DMS153 treated with DMSO at 0.1 percent for 48 hours (cell line): Measurements from ENCODE around the gene FBLN5.
"Not testable (repeated sequence)": the region's sequence is repeated elsewhere in the genome, so short reads cannot be mapped to it uniquely, and the experiment has no call there.

Experiments used
- DNase-seq: peaks from one replicate; lab custom pipeline; 2025; ENCODE audit not compliant: unreplicated experiment; lab: John Stamatoyannopoulos, UW

FBLN5 gene

DNA sequence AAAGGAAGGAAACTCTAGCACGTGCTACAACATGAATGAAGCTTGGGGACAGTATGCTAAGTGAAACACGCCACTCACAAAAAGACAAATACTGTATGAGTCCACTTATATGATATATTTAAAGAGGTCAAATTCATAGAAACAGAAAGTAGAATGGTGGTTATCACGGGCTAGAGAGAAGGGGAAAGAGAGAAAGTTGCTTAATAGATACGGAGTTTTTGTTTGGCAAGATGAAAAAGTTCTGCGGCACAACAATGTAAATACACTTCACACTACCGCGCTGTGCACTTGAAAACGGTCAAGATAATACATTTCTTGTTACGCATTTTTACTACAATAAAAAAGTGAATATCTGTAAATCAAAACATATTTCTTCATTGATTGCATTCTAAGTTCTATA lies 37.3 kb downstream of the FBLN5 start:
- no peak for DNase-seq

DNA sequence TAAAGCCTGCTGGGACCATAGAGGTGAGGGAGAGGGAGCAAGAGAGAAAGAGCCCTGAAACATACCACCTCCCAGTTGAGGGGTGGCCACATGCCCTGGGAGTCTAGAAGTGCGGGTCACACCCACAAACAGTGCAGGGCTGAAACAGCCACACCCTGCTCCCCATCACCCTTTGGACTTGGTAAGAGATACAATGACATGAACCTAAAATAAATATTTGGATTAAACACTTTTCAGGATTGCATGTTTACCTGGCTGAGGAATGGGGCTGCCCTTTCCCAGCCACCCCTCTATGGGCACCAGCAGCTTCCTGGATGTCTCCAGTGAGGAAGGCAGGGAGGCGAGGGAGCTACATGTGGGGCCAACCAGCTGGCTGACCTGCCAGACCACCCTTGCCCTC lies 41.1 kb downstream of the FBLN5 start:
- DNase-seq, result no peak

DNA sequence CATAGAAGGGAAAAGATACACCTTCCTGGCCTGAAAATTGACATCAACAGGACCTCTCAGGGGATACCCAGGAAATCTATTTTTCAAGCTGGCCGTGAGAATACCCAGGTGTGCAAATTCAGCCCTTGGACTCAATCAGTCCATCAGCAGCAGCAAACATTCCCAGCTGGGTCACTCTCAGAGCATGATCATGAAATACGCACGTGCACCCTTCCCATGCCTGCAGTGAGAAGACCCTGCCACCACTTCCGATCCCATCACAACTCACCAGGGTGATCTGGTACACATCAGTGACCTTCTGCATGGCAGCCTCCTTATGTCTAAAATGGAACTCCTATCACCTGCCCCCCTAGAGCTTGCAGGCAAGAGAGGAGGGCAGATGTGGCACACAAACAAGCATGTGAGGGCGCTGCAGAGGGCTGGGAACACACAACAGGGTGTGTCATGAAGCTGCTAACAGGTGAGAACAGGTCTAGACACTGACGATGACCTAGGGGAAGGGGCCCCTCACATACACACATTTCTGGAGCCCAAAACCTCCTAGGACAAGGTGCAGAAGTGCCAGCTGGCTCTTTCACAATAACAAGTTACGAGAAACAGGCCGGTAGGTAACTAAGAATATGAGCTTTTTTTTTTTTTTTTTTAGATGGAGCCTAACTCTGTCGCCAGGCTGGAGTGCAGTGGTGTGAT lies 42.4 kb downstream of the FBLN5 start:
- no peak for DNase-seq

DNA sequence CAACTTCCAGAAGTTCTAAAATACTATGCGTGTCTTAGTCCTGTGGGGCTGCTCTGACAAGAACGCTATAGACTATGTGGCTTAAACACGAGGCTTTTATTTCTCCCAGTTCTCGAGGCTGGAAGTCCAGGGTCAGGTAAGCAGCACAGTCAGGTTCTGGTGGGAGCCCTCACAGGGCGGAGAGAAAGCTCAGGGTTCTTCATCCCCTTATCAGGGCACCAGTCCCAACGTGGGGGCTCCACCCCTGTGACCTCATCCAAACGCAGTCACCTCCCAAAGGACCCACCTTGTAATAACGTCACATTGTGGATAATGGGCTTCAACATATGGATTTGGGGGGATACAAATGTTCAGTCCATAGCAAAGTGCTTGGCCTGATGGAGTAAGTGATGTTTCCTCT lies 43.0 kb downstream of the FBLN5 start:
- no peak for DNase-seq

DNA sequence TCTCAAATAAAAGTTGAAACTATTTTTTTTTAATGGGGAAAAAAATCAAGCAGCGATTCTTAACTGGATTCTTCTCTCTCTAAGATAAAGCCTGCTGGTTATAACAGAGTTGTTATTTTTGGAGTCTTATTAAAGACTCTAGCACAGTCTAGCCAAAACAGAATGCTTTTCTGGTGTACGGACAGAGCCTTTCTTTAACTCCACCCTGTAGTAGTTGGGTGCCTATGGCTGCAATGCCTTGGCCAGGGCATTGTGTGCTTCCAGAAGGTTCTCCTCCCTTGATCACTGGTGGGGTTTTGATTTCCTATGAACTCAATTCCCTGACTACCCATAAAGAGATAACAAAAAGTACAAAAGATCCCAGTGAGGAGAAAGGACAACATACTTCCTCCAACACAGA lies 44.4 kb downstream of the FBLN5 start:
- no peak for DNase-seq

DNA sequence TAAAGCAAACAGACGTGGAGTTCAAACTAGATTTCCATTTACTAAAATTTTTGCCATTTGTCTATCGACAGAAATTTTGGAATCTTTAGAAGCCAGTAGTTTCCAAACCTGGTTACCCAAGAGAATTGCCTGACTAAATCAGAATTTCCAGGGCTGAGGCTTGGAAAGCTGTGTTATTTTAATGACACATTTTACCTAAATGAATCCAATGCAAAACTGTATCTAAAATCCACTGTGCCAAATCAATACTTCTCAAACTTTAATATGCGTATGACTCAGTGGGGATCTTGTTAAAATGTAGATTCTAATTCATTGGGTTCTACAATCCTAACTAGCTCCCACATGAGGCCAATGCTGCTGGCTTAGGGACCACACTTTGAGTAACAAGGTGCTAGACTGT lies 45.2 kb downstream of the FBLN5 start:
- no peak for DNase-seq

DNA sequence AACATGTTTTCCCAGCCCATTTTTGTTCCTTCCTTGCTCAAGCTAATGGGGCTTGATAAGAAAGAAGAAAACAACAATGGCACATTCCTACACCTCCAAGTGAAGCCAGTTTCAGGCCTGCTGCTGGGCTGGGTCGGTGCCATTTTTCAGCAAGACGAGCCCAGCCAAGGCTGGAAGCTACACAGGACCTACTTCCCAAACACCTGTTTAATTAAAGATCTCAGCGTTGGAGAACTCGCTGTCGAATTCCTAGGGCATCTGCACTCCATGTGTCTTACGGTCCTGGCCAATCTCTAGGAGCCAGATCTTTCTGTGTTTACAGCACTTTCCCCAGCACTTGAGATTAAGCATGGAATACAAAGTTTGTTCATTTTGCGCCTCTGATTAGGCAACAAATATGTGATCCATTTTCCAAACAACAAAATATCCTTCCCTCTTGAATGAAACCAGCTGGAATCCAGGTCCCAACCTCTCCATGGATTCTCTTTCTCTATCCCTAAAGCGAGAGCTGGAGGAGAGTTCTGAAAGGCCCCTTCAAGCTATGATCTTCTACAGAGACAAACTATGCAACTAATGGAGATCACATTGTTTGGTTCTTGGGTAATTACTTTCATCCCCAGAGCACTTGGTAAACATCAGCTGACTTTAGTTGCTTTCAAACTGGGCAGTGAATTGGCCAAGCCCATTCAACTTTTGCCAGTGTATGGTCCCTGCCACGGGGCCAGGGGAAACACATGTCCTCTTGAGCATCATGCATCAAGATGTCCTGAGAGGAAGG lies 45.9 kb downstream of the FBLN5 start:
- DNase-seq, result no peak

DNA sequence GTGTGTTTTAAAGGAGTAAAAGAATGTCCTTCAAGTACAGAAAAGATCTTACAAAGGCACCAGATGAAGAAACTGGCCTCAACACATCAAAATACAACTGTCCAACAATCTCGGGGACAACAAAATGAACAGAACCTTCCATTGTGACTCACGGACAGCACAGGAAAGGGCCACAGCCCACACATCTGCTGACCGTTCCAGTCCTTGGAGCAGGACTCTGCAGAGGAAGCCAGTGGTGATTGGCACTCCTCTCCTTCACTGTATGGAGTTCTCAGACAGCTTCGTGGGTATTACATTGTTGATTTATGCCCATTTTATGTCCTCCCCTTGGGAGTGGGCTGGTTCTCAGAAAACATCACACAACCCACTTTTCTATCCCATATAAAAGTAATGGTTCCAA lies 47.7 kb downstream of the FBLN5 start:
- DNase-seq, result no peak

DNA sequence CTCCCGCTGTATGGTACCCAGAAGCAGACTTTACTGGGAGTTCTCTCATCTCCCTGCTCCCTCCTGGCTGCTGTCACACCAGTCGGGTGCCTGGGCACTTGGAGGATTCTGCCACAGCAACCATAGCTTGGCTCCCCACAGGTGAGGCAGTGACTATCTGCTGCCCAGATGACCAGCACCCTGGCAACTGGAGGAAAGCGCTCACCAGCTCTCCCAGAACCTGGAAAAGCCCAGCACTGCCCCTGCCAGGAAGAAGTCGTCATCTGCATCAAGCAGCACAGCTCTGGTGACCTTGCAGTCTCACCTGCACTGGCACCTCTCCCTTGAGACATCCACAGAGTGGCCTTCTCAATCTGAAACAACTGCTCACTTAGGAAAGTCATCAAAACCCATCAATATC lies 48.3 kb downstream of the FBLN5 start:
- DNase-seq, result no peak

DNA sequence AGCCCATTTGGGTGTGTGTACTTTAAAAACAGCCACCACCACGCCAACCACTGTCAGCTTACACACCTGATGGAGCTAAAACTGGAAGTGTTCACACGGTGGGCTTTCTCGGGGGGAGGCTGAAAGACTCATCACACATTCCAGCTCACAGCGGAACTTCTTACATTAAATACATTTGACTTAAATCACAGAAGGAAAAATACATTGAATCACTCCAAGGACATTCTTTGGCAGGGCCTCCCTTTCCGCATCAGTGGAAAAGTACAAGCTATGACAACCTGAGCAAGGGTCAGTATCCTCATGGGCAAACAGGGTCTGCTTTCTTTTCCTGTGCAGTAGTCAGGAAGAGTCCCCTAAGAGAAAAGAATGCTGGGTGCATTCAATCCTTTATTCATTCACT lies 49.1 kb downstream of the FBLN5 start:
- no peak for DNase-seq

DNA sequence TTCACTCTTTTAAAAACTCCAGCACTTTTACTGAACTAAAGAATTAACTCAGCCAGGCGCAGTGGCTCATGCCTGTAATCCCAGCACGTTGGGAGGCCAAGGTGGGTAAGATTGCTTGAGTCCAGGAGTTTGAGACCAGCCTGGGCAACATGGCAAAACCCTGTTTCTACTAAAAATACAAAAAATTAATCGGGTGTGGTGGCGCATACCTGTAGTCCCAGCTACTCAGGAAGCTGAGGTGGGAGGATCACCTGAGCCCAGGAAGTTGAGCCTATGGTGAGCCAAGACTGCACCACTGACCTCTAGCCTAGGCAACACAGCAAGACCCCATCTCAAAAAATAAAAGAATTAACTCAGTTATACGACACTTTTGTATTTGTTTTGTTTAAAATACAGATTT lies 49.8 kb downstream of the FBLN5 start:
- not testable (repeated sequence) for DNase-seq

DNA sequence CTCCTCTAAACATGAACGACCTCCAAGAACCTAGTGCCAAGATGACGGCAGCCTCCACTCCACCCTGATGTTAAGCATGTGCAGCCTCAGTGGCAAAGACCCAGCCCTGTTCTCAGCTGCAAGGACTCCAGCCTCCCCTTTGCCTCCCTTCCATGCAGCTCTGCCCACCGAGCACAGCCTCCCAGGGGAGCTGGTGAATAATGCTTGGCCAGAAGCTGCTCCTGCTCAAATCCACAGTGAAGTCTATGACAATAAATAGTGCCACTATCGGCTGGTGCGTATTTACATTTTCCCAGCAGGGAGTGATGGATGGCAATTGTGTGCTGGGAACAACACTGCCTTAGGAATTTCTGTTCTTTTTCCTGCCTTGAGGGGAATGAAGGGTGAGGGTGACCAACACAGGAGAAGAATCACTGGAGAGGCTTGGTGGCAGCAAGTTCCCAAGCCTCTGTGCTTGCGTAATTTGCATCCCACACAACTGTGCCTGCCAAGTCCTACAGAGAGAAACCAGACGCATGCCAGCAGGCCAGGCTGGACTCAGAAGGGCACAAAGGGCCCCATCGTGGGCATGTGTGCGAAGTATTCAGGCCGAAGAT lies 50.3 kb downstream of the FBLN5 start:
- no peak for DNase-seq

DNA sequence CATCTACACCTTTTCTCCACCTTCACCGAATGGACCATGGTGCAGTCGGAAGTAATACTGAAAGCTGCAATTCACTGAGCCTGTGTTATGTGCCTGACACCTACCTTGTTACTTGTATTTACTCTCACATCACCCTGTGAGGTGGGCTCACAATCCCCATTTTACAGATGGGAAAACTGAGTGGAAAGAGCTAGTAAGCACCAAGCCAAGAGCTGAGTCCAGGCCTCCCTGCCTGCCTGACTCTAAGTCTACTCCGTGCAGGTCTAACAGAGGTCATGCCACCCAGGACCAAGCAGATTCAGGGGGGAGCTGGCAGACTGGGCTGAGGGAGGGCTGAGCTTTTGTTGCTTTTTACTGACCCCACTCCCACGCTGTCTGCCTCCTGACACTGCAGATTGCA lies 51.1 kb downstream of the FBLN5 start:
- DNase-seq, result no peak

DNA sequence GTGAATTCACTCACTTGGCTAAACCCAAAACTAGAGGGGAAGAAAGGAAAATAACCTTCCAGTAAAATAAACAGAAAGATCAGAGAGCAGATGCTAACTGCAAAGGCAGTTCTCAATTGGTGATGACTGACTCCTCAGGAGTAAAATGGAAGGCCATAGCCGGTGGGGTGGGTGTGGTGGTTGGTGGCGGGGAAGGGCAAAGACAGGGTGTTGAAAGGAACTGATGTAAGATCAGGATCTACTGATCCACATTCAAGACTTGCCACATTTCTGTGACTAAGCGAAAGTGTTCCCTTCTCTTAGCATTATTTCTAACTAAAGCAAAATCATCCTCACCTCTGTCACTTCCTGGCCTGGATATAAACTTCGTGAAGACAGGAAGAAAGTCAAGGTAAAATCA lies 53.8 kb downstream of the FBLN5 start:
- DNase-seq, result no peak

DNA sequence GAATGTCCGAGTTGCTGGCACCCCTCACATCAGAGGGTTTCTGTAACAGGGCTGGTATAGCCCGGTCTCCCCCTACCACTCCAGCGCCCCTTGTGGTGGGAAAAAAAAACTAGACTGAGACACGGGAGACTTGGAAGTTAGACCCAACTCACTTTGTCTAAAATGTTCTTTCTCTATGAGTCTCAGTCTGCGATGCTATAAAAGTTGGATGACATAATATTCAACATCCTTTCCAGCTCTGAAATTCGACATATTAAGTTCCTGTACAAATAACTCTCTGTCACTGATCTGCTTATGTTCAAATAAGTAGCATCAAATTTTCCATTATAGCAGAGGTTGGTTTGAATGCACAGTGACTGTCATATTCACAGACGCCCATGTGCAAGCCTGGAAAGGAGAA lies 54.5 kb downstream of the FBLN5 start:
- DNase-seq, result no peak

DNA sequence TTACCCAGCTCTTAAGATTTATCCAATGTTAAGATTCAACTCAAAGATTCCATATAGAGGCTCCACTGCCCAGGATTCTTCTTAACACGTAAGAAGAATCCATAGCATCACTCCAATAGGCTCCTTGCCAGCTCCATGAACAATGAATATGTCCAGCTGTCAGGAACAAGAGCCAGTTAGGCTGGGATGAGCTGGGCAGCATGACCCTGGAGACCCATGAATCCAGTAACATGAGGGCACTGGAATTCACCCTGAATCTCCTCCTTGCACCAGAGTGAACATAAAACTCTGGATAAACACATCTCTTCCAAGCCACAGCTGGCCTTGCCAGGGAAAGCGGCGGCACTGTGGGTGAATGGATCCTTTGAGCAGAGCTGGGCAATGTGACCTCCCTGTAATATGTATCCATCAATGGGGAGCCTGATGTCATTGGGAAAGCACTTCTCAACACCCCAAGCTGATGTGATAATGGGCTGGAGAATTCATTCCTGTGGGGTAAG lies 55.7 kb downstream of the FBLN5 start:
- DNase-seq, result no peak

DNA sequence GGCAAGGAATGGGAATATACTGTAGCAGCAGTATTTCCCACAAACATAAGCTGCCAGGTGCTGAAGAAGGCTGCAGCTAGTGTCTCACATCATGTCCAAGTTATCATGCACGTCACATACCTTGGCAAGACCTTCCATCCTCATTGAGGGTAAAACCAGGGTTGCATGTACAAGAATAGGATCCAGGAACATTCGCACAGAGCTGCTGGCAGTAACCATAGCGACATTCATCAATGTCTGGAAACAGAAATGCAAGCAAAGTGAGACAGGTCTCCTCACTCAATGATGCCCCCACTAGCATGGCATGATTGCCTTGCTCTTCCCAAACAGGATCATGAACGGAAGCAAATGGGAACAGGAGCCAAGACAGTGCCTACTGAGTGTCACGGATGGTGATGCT lies 56.4 kb downstream of the FBLN5 start:
- no peak for DNase-seq

DNA sequence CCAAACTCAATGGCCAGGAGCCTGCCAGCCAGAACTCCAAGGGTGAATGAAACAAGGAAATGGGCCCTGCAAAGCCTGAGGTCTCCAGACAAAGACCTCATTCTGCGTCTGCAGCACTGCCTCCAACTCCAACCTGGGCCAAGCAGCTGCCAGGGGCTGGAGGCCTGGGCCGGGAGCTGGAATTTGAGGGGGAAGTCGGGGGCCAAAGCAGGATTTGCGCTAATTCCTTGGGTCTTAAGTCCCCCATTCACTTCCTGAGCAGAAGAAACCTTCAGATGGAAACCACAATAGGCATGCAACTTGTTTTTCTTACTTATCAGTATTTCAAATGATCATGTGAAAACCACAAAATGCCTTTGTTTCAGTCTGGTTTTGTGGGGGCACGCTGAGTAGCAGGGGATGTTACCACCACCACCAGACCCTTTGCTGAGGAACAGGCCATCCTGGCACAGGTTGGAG lies 57.2 kb downstream of the FBLN5 start:
- DNase-seq, result no peak

DNA sequence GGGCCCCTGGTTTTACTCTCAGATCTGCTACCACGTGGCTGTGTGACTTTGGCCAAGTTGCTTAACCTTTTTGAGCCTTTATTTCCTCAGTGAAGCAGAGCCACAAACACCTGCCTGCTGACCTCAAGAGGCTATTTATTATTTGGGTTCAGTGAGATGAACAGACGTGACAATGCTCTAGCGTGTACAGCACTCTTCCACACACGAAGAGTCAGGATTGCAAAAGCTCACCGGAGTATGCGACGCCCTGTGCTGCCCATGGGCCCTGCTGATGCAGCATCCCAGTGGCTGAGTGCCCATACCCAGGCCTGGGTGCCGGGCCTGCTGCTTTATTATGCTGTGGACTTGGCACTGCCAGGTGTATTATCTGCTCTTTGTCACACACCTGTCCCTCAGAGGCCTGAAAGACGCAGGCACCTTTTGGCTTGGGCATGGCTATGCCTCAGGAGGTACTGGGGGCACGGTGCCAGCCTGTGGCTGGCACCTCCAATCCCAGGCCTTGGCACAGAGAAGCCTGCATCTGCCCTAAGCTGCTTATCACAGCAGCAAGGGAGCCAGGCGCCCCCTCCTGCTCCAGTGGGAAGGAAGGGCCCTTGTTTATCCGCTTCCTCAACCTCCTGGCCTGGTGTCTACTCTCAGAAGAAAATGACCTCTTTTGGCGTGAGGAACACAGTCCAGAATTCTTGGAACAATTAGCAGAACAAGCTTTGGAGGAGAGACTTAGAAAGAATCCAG lies 57.9 kb downstream of the FBLN5 start:
- DNase-seq, result no peak

DNA sequence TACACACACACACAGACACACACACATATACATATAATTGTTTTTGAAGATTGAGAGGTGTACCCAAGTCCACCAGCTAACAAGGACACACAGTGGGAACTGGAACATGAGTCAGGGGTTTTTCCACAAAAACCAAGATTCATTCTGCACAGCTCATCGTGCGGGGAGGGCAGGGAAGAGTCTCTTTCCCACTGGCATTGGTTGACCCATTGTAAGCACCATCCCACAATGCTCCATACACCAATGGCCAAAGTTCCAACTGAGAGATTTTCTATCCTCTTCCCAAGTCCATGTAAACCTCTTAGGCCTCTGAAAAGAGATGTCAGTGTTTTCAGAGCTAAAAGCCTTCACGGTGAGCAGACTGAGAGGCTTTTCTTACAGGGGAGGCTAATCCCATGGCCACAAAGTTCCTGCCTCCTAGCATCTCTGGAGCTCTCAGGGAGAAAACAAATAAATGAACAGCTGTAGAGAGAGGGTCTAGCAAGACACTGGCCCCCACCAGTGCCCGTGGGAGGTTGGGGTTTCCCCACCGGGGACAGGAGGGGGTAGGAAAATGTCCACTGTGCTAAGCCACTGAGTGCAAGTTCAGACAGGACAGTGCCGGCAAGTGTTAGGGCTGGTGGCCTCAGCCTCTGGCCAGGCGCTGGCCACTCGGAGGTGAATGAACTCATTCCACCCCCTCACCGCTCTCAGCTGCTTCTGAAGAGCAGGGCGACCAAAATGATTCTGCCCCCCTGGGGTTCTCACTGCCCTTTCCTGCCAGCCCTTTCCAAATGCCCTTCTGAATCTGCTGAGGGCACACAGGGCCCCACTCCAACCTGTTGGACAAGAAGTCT lies 58.6 kb downstream of the FBLN5 start:
- no peak for DNase-seq

DNA sequence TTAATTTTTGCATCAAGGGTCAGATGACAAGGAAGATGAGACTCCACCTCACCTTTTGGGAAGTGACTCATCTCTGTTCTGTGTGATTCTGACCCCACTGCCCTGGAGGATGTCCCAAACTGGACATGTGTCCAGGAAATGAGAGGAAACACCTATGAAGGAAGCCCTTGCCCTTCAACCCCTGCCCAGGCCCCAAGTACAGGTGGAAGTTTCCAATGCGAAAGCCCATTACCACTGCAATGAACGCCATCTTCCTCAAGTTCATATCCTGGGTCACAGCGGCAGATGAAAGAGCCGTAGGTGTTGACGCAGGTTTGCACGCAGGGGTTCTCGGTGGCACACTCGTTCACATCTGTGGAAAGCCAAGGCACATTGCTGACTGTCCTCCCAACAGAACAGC lies 60.5 kb downstream of the FBLN5 start:
- DNase-seq, result no peak
